Lower lobe of right lung (tissue), 2 donors: Measurements from ENCODE around the gene CSGALNACT2. TPM values are rescaled to one million over a fixed set of nuclear protein-coding genes. Genes with fewer than 3 reads are reported as not detected.

Source experiments
- ATAC-seq, 2 donors: fragments of 200-7000 bp; cut with Tn5 transposase; one replicate each; pipeline ENCODE4 v1.9.1; 2020 to 2022; ENCODE audit warnings: mild to moderate bottlenecking in 2 of 2, moderate library complexity in 2 of 2
- DNase-seq: peaks from one replicate; pipeline ENCODE4 v3.0.0-alpha.2; 2020
- H3K27ac ChIP-seq: fragments of 200-600 bp; one replicate; pipeline ENCODE4 v1.8.0; 2022
- H3K27me3 ChIP-seq: fragments of 200-600 bp; one replicate; pipeline ENCODE4 v1.8.0; 2022; ENCODE audit warnings: low read depth
- H3K36me3 ChIP-seq: fragments of 200-600 bp; one replicate; pipeline ENCODE4 v1.8.0; 2022; ENCODE audit warnings: mild to moderate bottlenecking
- H3K4me1 ChIP-seq: fragments of 200-600 bp; one replicate; pipeline ENCODE4 v1.8.0; 2022
- H3K4me3 ChIP-seq: fragments of 200-600 bp; one replicate; pipeline ENCODE4 v1.8.0; 2022; ENCODE audit warnings: mild to moderate bottlenecking
- H3K9me3 ChIP-seq: fragments of 200-600 bp; one replicate; pipeline ENCODE4 v1.8.0; 2022
- intact Hi-C: fragments of 100-400 bp; cut with DNase I; formaldehyde crosslinking; loops from one replicate; pipeline ENCODE4 v1.11.0; 2022
- total RNA-seq: library from RNA; stranded (reverse); fragmentation: NEBNext Ultra II Directional; extraction: Animal tissue kit (Norgen Biotek cat#: 25700); gene quantifications from one replicate; pipeline ENCODE4 v1.2.1, GENCODE V29; 2021
- TF ChIP-seq, protein P1 (sequence below): fragments of 200-600 bp; IDR thresholded peaks from one replicate; pipeline ENCODE4 v1.8.0; 2022; ENCODE audit warnings: antibody characterized with exemption, mild to moderate bottlenecking
- donor health status: DM: no; HTN: yes; CAD: no; lungs with severe emphysema.

CSGALNACT2 gene
- total RNA-seq, 1 donor from 2014 or later: 36.4 TPM

DNA sequence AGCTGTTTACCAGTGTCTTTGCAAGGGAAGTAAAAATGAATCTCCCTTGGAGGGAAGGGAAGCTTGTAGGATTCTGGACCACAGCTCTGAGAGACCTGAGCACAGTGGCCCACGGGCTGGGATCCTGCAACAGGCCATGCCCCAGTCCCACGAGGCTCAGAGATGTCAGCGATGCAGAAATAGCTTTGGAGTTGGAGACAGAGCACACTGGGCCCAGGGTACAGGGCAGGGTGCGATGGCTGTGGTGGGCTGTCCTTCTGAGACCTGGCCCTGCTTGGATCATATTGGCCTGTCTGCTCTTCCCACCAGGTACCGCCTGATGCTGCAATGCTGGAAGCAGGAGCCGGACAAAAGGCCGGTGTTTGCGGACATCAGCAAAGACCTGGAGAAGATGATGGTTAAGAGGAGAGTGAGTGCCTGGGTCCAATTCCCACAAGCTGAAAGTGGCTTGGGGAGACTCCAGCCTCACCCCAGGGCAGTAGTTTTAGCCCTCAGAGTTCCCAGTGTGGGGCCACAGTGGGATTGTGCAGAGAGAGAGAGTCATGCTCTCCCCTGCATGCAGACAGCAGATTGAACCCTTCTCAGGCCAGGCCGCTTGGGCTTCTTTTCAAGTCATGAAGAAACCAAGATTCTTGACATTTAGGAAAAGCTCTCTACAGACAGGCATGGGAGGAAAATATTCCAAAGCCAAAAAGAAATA is 13.5 kb upstream of the CSGALNACT2 start:
- H3K27me3 ChIP-seq: no peaks in the 10 kb centered on the region
- no peaks in the 10 kb centered on the region for H3K36me3 ChIP-seq
- H3K27ac ChIP-seq: no peak overlapping the region
- intact Hi-C loops: no loop called here
- ATAC-seq (no peak), DNase-seq (no peak)
- no peaks in the 10 kb centered on the region for H3K9me3 ChIP-seq
- TF ChIP-seq, protein P1, sequence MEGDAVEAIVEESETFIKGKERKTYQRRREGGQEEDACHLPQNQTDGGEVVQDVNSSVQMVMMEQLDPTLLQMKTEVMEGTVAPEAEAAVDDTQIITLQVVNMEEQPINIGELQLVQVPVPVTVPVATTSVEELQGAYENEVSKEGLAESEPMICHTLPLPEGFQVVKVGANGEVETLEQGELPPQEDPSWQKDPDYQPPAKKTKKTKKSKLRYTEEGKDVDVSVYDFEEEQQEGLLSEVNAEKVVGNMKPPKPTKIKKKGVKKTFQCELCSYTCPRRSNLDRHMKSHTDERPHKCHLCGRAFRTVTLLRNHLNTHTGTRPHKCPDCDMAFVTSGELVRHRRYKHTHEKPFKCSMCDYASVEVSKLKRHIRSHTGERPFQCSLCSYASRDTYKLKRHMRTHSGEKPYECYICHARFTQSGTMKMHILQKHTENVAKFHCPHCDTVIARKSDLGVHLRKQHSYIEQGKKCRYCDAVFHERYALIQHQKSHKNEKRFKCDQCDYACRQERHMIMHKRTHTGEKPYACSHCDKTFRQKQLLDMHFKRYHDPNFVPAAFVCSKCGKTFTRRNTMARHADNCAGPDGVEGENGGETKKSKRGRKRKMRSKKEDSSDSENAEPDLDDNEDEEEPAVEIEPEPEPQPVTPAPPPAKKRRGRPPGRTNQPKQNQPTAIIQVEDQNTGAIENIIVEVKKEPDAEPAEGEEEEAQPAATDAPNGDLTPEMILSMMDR: no peak
- no peak overlapping the region for H3K4me3 ChIP-seq
- peaks cover 22% of the 10 kb centered on the region for H3K4me1 ChIP-seq

DNA sequence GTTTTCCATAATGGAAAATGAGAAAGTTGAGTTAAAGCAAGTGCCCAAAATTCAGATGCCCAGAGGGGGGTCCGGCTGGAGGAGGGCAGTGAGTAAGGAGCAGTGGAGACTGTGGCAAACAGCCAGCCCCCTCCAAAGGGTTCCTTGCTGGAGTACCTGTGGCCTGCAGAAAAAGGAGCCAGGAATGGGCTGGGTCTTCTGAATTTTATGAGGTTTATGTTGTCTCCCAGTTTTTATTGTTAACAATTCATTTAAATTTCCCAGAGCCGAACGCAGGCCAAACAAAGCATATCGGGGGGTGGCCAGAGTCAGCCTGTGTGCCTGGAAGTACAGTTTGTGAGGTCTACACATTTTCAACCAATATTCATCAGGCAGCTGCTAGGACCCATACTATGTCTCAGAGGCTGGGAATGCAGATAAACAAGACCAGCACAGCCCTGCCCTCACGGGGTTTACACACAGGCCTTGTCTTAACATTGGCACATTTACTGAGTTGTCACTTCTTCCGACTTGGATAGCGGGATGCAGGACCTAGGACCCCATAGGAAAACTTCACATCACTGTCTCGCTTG is 12.9 kb upstream of the CSGALNACT2 start:
- Histone ChIP-seq H3K27ac (no peak overlapping the region), H3K9me3 (no peaks in the 10 kb centered on the region), H3K36me3 (no peaks in the 10 kb centered on the region), H3K4me1 (peaks cover 22% of the 10 kb centered on the region), H3K27me3 (no peaks in the 10 kb centered on the region), H3K4me3 (no peak overlapping the region)
- DNase-seq (no peak), ATAC-seq (no peak)
- intact Hi-C loops: no loop called here
- TF ChIP-seq, protein P1: no peak

DNA sequence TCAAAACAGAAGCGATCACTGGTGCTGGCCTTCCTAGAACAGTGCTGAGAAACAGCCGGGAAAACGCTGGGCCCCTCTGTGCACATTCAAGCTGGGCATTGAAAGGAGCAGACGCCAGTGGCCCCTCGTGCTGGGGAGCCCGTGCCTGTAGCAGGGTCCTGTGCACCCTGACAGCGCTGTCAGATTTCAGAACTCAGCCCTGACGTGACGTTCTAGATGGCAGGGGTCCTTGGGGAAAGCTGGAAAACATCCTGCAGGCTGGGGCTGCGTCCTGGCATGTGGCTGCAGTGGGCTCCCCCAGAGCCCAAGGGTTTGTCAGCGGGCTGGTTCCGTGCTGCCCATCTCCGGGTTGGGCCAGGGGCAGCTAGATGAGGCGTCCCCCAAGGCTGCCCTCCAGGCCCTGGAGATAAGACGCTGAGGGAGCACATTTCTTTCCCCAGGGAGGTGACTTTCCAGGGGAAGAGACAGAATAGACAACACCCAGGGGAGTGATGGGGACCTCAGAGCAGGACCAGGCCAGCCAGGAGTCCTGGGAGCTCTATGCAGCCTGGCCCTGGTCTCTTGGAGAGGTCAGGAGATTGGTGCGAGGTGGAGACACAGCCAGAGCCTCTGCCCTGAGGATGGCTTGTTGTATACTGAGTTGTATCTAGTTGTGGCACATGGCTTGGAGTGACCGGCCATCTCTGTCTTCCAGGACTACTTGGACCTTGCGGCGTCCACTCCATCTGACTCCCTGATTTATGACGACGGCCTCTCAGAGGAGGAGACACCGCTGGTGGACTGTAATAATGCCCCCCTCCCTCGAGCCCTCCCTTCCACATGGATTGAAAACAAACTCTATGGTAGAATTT is 12.1 kb upstream of the CSGALNACT2 start:
- ATAC-seq (no peak), DNase-seq (no peak)
- H3K4me3 ChIP-seq: no peak overlapping the region
- no peak overlapping the region for H3K27ac ChIP-seq
- no peaks in the 10 kb centered on the region for H3K36me3 ChIP-seq
- TF ChIP-seq, protein P1: no peak
- H3K9me3 ChIP-seq: no peaks in the 10 kb centered on the region
- peaks cover 21% of the 10 kb centered on the region for H3K4me1 ChIP-seq
- intact Hi-C loops: no loop called here
- no peaks in the 10 kb centered on the region for H3K27me3 ChIP-seq

DNA sequence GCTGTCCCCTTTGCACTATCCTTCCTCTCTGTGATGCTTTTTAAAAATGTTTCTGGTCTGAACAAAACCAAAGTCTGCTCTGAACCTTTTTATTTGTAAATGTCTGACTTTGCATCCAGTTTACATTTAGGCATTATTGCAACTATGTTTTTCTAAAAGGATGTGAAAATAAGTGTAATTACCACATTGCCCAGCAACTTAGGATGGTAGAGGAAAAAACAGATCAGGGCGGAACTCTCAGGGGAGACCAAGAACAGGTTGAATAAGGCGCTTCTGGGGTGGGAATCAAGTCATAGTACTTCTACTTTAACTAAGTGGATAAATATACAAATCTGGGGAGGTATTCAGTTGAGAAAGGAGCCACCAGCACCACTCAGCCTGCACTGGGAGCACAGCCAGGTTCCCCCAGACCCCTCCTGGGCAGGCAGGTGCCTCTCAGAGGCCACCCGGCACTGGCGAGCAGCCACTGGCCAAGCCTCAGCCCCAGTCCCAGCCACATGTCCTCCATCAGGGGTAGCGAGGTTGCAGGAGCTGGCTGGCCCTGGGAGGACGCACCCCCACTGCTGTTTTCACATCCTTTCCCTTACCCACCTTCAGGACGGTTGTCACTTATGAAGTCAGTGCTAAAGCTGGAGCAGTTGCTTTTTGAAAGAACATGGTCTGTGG is 11.4 kb upstream of the CSGALNACT2 start:
- H3K4me3 ChIP-seq: no peak overlapping the region
- H3K4me1 ChIP-seq: peaks cover 15% of the 10 kb centered on the region
- intact Hi-C loops: no loop called here
- TF ChIP-seq, protein P1: no peak
- no peak for DNase-seq
- H3K9me3 ChIP-seq: no peaks in the 10 kb centered on the region
- no peak for ATAC-seq
- H3K27me3 ChIP-seq: no peaks in the 10 kb centered on the region
- H3K36me3 ChIP-seq: no peaks in the 10 kb centered on the region
- H3K27ac ChIP-seq: no peak overlapping the region

DNA sequence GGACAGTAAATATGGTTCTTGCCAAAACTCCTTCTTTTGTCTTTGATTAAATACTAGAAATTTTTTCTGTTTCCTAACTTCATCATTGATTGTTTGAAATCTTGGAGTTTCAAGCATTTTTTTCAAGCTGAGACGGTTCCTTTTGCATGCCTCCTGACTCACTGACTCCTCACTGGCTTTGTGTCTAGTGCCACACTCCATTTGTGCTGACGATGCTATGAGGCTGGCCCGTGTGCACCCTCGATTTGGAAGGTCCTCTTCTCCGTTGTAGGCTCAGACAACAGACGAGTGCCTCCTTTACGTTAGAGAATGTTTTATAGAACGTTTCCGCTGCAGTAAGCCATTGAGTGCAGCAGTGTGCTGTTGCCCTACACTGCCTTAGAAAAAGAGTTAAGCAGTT is 10.8 kb upstream of the CSGALNACT2 start:
- TF ChIP-seq, protein P1: no peak

More for the DNA sequence above, 10.8 kb upstream of the CSGALNACT2 start:
- Histone ChIP-seq H3K27me3 (no peaks in the 10 kb centered on the region), H3K27ac (no peak overlapping the region), H3K4me3 (no peak overlapping the region), H3K4me1 (peaks cover 12% of the 10 kb centered on the region), H3K9me3 (no peaks in the 10 kb centered on the region), H3K36me3 (no peaks in the 10 kb centered on the region)
- no peak for ATAC-seq
- intact Hi-C loops: no loop called here
- no peak for DNase-seq
